AG04449 (cell line): Measurements from ENCODE around the gene PPM1A.

Experiments used
- CTCF ChIA-PET: fragments of 350-600 bp; formaldehyde crosslinking; extraction: SDS; loops from one replicate; lab custom pipeline; 2021; ENCODE audit warnings: antibody characterized with exemption; lab: Yijun Ruan, JAX
- POLR2A ChIA-PET: fragments of 400-600, 350-600 bp; formaldehyde crosslinking; extraction: SDS; loops from one replicate; lab custom pipeline; 2020; ENCODE audit warnings: antibody characterized with exemption, inconsistent platforms; lab: Yijun Ruan, JAX
- DNase-seq: peaks from one replicate; pipeline ENCODE4 v3.0.0-alpha.2; 2010; ENCODE audit warnings: low read depth, low spot score
- H3K4me3 ChIP-seq: 2 replicates; pipeline ENCODE4 v1.5.1; 2011; ENCODE audit warnings: low read depth, mild to moderate bottlenecking, control low read depth, low read length
- CTCF ChIP-seq: IDR thresholded peaks from one replicate; pipeline ENCODE4 v1.5.1; 2011; ENCODE audit warnings: mild to moderate bottlenecking, moderate library complexity, low read length, control low read depth, inconsistent platforms; ENCODE audit not compliant: insufficient read depth; ENCODE audit errors: missing control alignments

Gene PPM1A

DNA sequence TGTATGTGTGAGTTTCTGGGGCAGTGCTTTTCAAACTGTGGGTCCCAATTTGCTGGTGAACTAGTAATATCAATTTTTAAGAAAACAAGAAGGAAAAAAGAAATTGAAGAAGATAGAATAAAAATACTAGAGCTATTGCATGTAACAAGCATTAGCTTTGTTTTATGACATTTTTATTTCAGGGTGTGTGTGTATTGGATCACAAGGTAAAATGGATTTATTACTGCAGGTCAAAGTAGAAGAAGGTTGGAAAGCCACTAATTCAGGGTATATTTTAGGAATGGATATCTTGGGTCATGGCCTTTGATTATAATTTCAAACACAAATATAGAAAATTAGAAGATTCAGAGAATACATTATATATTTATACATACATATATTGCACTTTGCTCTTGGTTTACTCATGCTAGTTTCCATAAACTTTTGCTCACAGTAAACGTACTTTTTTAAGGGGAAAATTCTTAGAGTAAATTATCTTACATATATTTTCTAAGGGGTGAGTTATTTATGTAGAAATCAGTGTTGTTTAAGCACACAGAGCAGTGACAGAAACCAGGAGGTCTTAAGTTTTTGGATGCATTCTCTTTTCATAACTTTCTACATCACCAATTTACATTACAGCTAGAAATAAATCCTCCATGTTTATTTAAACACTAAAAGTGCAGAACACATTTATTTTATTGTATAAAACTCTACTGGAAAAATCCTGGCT lies 34.5 kb upstream of the PPM1A start:
- POLR2A ChIA-PET = no interaction called here
- TF ChIP-seq CTCF = no peak
- no peak for DNase-seq
- H3K4me3 ChIP-seq = no peak overlapping the region
- CTCF ChIA-PET = no interaction called here

DNA sequence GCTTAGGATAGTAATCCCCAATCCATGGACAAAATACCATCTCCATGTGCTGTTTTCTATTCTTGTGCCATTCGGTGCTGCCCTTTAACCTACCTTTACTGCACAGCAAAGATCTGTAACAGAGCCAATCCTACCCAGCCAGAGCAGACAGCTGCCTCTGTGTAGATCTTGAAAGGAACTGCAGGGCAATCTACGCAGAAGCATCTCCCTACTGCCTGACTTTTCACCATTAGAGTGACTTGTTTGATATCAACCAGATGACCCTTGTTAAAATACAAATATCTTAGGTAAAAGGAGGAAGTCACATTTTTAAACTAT lies 33.9 kb upstream of the PPM1A start:
- TF ChIP-seq CTCF = no peak
- no peak overlapping the region for H3K4me3 ChIP-seq
- DNase-seq = no peak
- POLR2A ChIA-PET = no interaction called here
- CTCF ChIA-PET = interaction anchor here (1.0 kb wide), 1 partner anchor 31 kb away, joined by 3 read pairs; no protein-coding TSS in a partner anchor

DNA sequence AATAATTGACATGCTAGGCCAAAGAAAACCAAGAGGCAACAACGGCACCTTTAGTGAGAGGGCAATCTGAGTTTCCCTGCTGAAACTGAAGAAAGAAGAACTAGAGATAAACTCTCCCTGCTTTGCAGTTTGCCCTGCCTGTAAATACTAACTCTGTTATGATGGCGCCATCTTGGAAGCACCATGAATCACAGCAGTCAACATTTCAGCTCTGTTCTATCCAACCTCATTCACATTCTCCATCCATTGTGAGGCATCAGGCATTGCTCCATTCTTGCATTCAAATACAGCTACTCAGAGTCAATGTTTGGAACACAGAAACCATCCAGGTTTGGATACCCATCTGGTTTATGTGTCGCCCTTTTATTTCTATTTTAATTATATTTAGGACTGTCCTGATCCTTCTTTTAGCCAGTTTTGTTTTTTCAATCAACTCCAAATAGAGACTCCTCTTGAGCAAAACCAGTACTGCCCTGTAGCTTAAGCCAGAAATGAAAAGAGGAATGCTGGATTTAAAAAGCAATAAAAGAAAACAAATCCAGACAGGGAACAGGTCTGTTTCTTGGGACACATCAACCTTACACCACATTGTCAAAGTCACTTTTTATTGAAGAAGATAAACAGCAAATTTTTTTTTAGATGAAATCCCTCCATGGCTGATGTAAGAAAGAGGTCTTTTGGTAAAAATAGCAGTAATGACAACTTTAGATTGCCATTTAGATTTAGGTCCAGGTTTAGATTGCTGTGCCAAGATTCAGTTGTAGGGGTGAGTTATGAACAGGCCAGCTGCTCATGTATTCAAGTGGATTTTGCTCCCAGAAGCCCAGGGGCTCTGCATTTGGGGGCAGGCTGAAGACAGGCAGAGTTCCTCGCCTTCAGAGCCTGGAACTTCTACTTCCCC lies 33.3 kb upstream of the PPM1A start:
- no peak for TF ChIP-seq CTCF
- no peak for DNase-seq
- POLR2A ChIA-PET = no interaction called here
- H3K4me3 ChIP-seq = no peak overlapping the region
- CTCF ChIA-PET = interaction anchor here (1.0 kb wide), 1 partner anchor 32 kb away, joined by 3 read pairs; no protein-coding TSS in a partner anchor

GRCh38 chr14:60217713-60218112 lies 31.3 kb upstream of the PPM1A start:
- CTCF ChIA-PET = no interaction called here
- H3K4me3 ChIP-seq = no peak overlapping the region
- no peak for DNase-seq
- POLR2A ChIA-PET = no interaction called here
- no peak for TF ChIP-seq CTCF

- no peak for TF ChIP-seq CTCF
- H3K4me3 ChIP-seq = no peak overlapping the region
- CTCF ChIA-PET = no interaction called here
- DNase-seq = no peak
- POLR2A ChIA-PET = no interaction called here
Measured at GRCh38 chr14:60220084-60220483, 28.9 kb upstream of the PPM1A start.

- DNase-seq = no peak
- no peak for TF ChIP-seq CTCF
- ChIA-PET CTCF (no interaction called here), POLR2A (no interaction called here)
- H3K4me3 ChIP-seq = no peak overlapping the region
Measured at GRCh38 chr14:60220917-60221316, 28.1 kb upstream of the PPM1A start.
